SK-N-MC (cell line): ENCODE results near the gene COG2.

Experiments
- EZH2 ChIP-seq: fragments of 200-600 bp; sonication (generic); IDR thresholded peaks from one replicate; pipeline ENCODE4 v1.6.1; 2017; ENCODE audit warnings: antibody characterized with exemption
- FOXP2 ChIP-seq: optimal IDR thresholded peaks from 2 replicates; pipeline ENCODE3; 2011; ENCODE audit warnings: mild to moderate bottlenecking, moderate library complexity; ENCODE audit not compliant: insufficient read depth; ENCODE audit errors: extremely low read length, control extremely low read depth
- POLR2AphosphoS5 ChIP-seq: IDR thresholded peaks from 2 replicates; pipeline ENCODE4 v1.6.1; 2012; ENCODE audit warnings: mild to moderate bottlenecking, low read depth, low read length, borderline replicate concordance

GRCh38 chr1:230658691-230659090, 16.4 kb downstream of the COG2 start:
- TF ChIP-seq EZH2 (no peak), FOXP2 (no peak), POLR2AphosphoS5 (no peak)
